Renal pelvis (tissue), 4 donors: Measurements from ENCODE around the gene TNIK. TPM values are rescaled to one million over a fixed set of nuclear protein-coding genes. Genes with fewer than 3 reads are reported as not detected.

Experiments
- DNase-seq: peaks from one replicate; pipeline ENCODE4 v3.0.0-alpha.2; 2013
- polyA plus RNA-seq, 3 donors: library from polyadenylated mRNA; unstranded; fragments of 120-200 nt; gene quantifications; one replicate each; pipeline ENCODE4 v1.2.1, GENCODE V29; 2013; ENCODE audit not compliant: insufficient read length in 3 of 3

The TNIK gene
- polyA plus RNA-seq, 3 donors: 19.2 to 23.7 (median 20.0) TPM

DNA sequence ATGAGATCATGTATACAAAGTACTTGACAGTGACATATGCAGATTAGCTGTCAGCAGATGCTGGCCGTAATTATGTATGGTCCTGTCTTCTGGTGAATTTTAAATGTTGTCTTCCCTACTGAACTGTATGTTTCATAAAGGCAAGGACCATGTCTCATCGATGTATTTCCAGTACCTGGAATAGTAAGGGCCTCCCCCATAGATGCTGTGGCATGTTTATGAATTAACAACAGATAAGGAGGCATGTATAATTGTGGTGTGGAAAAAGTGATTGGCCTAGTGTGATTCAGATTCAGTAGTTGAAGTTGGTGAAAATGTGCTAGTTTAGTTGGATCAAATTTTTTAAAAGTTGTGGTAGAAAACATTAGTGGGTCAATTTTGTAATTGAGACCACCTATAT, 231.0 kb downstream of the TNIK start:
- no peak for DNase-seq

GRCh38 chr3:171228240-171228639, 232.0 kb downstream of the TNIK start:
- no peak for DNase-seq

DNA sequence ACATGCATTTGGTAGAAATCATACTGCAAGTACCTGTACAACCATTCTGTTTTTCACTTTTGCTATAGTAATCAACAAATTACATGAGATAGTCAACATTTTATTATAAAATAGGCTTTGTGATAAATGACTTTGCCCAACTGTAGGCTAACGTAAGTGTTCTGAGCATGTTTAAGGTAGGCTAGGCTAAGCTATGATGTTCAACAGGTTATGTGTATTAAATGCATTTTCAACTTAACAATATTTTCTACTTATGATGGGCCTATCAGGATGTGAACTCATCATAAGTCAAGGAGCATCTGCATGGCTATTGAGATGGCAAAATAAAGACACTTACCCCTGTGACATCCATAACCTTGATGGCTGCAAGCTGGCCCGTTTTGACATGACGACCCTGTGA, 232.4 kb downstream of the TNIK start:
- DNase-seq: no peak

- DNase-seq: no peak
Observed at GRCh38 chr3:171227359-171227758, 232.8 kb downstream of the TNIK start.

DNA sequence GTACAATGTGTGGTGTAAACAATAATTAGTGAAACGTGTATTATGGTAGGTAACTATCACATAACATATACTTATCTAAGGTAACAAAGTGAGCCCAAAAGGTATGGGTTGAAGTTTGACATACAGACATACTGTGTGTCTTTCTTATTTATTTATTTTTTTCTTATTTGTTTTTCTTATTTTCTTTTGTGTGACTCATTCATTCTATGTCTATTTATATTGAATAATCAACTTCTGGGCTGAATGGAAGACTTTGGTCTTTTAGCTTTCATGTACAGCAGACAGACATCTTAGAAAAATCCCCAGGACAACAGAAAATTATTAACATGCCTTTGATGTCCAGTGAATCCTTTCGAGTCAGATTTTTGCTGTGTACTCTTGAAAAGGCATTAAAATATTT, 233.4 kb downstream of the TNIK start:
- DNase-seq: no peak

GRCh38 chr3:171225708-171226107, 234.5 kb downstream of the TNIK start:
- no peak for DNase-seq

GRCh38 chr3:171225165-171225564, 235.0 kb downstream of the TNIK start:
- no peak for DNase-seq

- DNase-seq: no peak
Observed at GRCh38 chr3:171223396-171223795, 236.8 kb downstream of the TNIK start.

GRCh38 chr3:171222995-171223394, 237.2 kb downstream of the TNIK start:
- DNase-seq: no peak

- no peak for DNase-seq
Observed at GRCh38 chr3:171221597-171221996, 238.6 kb downstream of the TNIK start.

DNA sequence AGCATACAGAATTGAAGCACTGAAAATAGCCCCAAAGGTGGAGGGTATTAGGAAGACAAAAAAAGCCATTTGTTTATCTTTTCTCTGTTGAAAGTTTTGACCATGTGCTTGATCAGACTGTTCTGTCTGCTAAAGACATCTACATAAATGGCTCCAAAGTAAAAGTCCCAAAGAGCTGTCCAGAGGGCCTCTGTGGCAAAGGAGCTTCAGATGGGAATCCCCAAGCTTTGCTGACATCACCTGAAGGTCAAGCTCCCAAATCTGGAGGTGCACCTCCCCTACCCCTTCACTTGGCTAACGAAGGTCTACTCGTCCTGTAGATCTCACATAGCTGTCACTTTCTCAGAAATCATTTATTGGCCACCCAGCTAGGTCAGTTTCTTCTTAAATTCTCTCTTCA, 239.1 kb downstream of the TNIK start:
- DNase-seq: no peak

DNA sequence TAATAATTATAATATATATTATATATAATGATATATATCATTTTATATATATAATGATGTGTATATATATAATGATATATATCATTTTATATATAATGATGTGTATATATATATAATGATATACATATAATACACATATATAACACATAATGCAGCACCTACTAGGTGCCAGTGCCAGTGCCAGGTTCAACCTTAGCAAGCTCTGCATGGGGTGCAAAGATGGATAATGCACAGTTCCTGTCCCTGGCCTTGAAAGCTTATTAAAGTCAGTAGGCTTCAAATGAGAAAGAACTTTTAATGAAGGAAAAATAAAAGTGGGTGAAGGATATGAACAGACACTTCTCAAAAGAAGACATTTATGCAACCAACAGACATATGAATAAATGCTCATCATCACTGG, 240.9 kb downstream of the TNIK start:
- no peak for DNase-seq

DNA sequence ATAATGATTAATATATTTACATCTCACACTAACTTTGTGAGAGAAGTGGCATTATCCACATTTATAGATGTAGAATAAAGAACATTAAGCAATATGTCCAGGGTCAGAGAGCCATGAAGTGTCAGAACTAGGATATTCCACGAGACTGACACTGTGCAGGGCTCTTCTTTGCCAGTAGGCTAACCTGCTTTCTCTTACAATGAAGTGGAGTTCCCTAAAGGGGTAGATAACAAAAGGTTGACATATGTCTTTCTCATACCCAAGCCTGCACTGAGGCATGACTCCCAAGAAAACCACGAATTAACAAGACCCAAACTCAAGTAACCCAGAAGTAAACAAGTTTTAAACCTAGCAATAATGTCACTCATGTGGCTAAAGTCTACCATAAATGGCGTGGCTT, 242.1 kb downstream of the TNIK start:
- DNase-seq: no peak

- no peak for DNase-seq
Observed at GRCh38 chr3:171213907-171214306, 246.3 kb downstream of the TNIK start.

GRCh38 chr3:171213178-171213577, 247.0 kb downstream of the TNIK start:
- DNase-seq: no peak

DNA sequence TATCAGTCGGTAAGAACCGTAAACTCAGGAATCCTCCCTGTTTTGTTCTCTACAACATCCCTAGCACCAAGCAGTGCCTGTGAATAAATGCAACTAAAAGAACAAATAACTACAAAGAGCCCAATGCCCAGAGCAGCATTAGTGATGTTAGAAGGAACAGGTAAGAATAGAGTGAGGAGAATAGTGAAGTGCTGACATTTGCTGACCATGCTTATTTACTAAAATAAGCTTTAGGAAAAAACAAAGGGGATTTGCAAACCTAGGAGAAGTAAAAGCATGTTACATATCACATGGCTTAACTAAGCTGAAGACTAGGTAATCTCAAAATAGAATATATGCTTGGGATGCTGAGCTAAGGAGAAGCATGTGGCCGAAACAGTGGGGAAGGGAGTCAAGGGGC, 247.6 kb downstream of the TNIK start:
- DNase-seq: no peak

DNA sequence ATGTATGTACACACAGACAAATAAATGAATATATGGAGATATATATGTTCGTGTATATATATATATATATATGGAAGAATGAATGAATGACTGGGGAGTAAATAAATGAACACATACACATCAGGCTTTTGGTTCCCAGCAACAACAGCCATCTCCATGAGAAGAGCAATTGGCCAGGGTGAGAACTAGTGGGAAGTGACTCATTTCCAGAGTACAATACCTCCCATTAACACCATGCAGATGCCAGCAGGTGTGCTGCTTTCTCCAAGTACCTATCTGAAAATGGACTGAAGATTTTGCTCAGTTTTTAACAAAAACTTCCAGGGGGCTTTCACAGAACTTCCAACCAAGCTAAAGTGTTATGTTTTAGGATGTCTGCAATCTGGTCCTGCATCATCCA, 253.9 kb downstream of the TNIK start:
- no peak for DNase-seq

- no peak for DNase-seq
Observed at GRCh38 chr3:171204942-171205341, 255.3 kb downstream of the TNIK start.

- no peak for DNase-seq
Observed at GRCh38 chr3:171201825-171202224, 258.4 kb downstream of the TNIK start.

GRCh38 chr3:171200750-171201088, 259.5 kb downstream of the TNIK start:
- no peak for DNase-seq

GRCh38 chr3:171200052-171200749, 260.0 kb downstream of the TNIK start:
- DNase-seq: no peak

DNA sequence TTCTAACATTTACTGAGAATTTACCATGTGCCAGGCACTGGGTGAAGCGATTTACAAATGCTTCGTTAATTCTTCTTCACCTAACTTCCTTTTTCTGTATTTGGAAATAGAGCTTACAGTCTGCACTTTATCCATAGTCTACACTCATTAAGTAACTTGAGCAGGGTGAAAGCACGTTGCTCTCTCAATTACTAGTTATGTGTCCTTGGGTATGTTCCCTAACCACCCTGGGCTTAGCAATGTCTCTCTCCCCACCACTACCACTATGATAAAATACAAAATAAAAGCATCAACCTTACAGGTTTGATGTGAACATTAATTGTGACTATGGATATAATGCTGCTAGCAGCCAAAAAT, 260.8 kb downstream of the TNIK start:
- DNase-seq: no peak

DNA sequence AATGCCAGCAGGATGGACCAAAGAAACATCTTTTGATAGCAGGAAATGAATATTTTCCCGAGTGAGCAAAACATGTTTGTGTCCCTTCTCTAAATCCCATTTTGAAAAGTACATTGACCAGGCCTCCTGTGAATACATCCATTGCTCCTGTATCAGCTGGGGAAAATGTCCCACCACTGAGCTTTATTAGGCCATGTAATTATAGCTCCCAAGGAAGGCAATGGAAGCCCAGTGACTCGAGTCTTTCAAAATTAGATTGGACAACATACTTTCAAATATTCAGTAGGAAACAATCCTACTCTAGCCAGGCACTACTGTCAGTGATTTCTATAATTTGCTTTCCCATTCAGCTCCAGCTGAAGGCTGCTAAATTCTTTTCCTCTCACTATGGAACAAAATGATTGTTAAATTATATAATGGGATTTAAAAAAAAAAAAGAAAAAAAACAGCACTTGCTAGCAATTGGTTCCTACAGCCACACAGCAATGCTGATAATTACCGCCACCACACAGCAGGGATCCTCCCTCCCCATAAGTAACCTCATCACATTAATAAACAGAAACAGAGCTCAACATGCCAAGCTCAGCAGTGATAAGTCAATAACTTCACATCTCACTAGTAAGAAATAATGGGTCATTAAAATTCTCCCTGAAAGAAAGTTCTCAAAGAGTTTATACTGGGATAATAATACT, 261.3 kb downstream of the TNIK start:
- no peak for DNase-seq

DNA sequence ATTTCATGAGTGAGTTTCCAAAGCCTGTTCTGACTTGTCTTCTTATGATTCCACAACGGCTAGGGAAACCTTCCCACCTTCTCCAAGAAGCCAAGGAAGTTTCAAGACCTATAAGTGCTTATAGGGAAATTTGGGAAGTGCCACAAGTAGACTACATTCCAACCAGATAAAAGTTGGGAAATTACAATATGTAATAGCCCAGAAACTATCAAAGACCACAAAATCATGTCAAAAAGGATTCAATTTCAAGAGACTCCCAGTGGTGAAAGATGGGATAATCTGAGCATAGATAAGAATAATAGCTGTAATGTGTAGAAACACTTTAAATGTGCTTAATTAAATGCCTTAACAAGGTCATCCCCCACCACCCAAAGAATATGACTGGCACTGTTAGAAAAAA, 264.5 kb downstream of the TNIK start:
- DNase-seq: no peak
